Coronary artery (tissue), 2 donors: ENCODE measurements around the gene FLCN.

Source experiments
- DNase-seq: peaks from one replicate; pipeline ENCODE4 v3.0.0-alpha.2; 2017; ENCODE audit warnings: low spot score
- H3K27ac ChIP-seq, 2 donors: fragments of 200-600 bp; sonication (generic); one replicate each; pipeline ENCODE4 v1.5.1; 2016 to 2019
- H3K4me3 ChIP-seq: fragments of 200-600 bp; sonication (generic); 2 replicates; pipeline ENCODE4 v1.5.1; 2016; ENCODE audit warnings: mild to moderate bottlenecking, moderate library complexity
- TF ChIP-seq, protein P1 (sequence below): fragments of 200-600 bp; sonication (generic); IDR thresholded peaks from one replicate; pipeline ENCODE4 v1.5.1; 2019; ENCODE audit warnings: antibody characterized with exemption

FLCN gene

DNA sequence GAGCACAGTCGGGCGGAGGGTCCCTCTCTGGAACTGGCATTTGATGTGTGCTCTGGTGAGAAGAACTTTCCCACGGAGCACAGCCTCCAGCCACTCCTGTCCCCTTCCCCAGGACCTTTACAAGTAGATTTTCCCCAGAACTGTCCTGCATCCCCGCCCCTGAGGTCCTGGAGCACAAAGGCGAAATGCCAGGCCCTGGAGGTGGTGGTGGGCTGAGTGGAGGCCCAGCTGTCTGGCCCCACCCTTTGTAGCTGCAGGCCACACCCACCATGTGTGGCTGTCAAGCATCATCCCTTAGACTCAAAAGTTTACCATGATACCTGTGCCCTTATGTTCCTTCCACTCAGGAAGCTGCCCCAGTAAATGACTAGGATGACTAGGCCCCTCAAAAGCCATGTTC is 68.6 kb downstream of the FLCN start:
- DNase-seq, result no peak
- no peak overlapping the region for H3K27ac ChIP-seq
- TF ChIP-seq, protein P1, sequence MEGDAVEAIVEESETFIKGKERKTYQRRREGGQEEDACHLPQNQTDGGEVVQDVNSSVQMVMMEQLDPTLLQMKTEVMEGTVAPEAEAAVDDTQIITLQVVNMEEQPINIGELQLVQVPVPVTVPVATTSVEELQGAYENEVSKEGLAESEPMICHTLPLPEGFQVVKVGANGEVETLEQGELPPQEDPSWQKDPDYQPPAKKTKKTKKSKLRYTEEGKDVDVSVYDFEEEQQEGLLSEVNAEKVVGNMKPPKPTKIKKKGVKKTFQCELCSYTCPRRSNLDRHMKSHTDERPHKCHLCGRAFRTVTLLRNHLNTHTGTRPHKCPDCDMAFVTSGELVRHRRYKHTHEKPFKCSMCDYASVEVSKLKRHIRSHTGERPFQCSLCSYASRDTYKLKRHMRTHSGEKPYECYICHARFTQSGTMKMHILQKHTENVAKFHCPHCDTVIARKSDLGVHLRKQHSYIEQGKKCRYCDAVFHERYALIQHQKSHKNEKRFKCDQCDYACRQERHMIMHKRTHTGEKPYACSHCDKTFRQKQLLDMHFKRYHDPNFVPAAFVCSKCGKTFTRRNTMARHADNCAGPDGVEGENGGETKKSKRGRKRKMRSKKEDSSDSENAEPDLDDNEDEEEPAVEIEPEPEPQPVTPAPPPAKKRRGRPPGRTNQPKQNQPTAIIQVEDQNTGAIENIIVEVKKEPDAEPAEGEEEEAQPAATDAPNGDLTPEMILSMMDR, result no peak
- H3K4me3 ChIP-seq, result no peak overlapping the region

DNA sequence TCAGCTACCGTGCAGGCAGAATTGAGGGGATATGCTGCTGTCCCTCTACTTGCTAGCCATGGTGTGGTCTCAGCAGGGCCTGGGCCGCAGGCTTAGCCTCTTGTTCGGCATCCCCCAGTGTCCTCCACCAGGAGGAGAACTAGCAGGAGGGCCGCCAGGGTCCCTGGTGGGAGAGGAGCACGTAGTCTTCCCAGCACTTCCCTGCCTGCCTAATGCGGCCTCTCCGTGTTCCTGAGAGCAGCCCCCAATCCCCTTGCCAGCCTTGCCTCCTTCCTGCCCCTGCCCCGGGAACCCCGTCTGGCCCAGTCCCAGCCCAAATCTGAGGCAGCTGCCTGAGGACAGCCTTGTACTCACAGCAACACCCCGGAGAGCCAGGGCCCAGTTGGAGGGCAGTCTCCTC is 69.0 kb downstream of the FLCN start:
- Histone ChIP-seq H3K4me3 (no peak overlapping the region), H3K27ac (no peak overlapping the region)
- TF ChIP-seq, protein P1, result no peak
- DNase-seq, result no peak

DNA sequence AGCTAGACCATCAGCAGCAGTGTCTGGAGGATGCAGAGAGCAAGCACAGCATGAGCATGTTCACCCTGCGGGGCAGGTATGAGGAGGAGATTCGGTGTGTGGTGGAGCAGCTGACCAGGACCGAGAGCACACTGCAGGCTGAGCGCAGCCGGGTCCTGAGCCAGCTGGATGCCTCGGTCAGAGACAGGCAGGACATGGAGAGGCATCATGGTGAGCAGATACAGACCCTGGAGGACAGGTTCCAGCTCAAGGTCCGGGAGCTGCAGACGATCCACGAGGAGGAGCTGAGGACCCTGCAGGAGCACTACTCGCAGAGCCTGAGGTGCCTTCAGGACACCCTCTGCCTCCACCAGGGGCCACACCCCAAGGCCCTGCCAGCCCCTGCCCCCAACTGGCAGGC is 69.6 kb downstream of the FLCN start:
- no peak overlapping the region for H3K27ac ChIP-seq
- no peak for DNase-seq
- TF ChIP-seq, protein P1, result no peak
- no peak overlapping the region for H3K4me3 ChIP-seq

DNA sequence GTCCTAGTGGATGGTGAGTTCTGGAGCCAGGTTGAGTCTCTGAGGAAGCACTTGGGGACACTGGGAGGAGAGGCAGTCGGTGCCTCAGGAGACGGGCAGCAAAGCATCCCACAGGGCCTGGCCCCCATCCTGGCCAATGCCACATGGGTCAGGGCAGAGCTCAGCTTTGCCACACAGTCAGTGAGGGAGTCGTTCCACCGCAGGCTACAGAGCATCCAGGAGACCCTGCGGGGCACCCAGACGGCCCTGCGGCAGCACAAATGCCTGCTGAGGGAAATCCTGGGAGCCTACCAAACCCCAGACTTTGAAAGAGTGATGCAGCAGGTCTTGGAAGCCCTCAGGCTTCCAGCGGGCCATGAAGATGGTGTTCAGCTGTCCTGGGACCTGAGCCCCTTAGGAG is 70.5 kb downstream of the FLCN start:
- no peak for DNase-seq
- Histone ChIP-seq H3K4me3 (no peak overlapping the region), H3K27ac (no peak overlapping the region)
- TF ChIP-seq, protein P1, result no peak

DNA sequence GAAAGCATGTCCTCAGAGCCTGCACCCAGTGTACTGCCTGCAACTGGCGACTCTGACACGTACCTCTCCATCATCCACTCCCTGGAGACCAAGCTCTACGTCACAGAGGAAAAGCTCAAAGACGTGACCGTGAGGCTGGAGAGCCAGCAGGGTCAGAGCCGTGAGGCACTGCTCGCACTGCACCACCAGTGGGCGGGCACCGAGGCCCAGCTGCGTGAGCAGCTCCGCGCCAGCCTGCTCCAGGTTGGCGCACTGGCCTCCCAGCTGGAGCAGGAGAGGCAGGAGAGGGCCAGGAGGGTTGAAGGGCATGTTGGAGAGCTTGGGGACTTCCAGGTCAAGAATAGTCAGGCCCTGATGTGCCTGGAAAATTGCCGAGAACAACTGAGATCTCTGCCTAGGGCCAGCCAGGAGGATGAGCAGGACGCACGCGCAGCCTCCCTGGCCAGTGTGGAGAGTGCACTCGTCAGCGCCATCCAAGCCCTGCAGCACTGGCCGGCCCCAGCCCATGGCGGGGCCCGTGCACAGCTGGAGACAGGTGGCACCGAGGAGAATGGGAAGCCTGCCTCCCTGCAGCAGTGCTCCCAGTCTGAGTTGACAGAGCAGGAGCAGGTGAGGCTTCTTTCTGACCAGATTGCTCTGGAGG is 71.2 kb downstream of the FLCN start:
- Histone ChIP-seq H3K4me3 (no peak overlapping the region), H3K27ac (no peak overlapping the region)
- DNase-seq, result no peak
- TF ChIP-seq, protein P1, result no peak

DNA sequence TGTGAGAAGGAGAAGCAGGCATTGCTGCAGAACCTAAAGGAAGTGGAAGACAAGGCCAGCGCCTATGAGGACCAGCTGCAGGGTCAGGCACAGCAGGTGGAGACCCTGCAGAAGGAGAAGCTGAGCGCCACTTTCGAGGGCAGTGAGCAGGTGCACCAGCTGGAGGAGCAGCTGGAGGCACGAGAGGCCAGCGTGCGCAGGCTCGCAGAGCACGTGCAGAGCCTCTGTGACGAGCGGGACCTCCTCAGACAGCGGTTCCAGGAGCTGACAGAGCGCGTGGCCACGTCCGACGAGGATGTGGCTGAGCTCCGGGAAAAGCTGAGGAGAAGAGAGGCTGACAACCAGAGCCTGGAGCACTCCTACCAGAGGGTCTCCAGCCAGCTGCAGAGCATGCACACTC is 72.3 kb downstream of the FLCN start:
- no peak for DNase-seq
- H3K4me3 ChIP-seq, result no peak overlapping the region
- no peak overlapping the region for H3K27ac ChIP-seq
- TF ChIP-seq, protein P1, result no peak

DNA sequence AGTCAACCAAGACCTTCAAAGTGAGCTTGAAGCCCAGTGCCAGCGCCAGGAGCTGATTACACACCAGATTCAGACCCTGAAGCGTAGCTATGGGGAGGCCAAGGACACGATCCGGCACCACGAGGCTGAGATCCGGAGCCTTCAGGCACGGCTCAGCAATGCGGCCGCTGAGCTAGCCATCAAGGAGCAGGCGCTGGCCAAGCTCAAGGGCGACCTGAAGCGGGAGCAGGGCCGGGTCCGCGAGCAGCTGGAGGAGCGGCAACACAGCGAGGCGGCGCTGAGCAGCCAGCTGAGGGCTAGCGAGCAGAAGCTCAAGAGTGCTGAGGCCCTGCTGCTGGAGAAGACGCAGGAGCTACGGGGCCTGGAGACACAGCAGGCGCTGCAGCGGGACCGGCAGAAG is 72.8 kb downstream of the FLCN start:
- no peak for DNase-seq
- no peak overlapping the region for H3K4me3 ChIP-seq
- no peak overlapping the region for H3K27ac ChIP-seq
- TF ChIP-seq, protein P1, result no peak
